ENCODE measurements around the gene SGMS1. TPM values are rescaled to one million over a fixed set of nuclear protein-coding genes. Genes with fewer than 3 reads are reported as not detected.
"Not testable (repeated sequence)": the region's sequence is repeated elsewhere in the genome, so short reads cannot be mapped to it uniquely, and the experiment has no call there.

SGMS1 gene
- 23.7 and 24.8 TPM in 2 replicates for total RNA-seq
- 8.8 and 9.7 TPM in 2 replicates for polyA plus RNA-seq
- 8.2 and 9.9 TPM in 2 replicates for polyA plus RNA-seq (2011; cell fraction: cytosol; rRNA removed)
- 11.2 and 16.0 TPM in 2 replicates for polyA plus RNA-seq (2011; cell fraction: nucleus; rRNA removed)
- 14.8 and 16.1 TPM in 2 replicates for polyA plus RNA-seq (2012)
- polyA minus RNA-seq: 21.5 TPM in 2 replicates
- polyA minus RNA-seq (2011; cell fraction: cytosol; rRNA and poly(A)+ RNA removed): 36.0 TPM
- 60.5 and 62.4 TPM in 2 replicates for polyA minus RNA-seq (2011; cell fraction: nucleus; rRNA and poly(A)+ RNA removed)
- Bru-seq, nascent RNA: percentile 76 among the genes with signal in this experiment
- BruChase-seq, experiment 1, labeled RNA remaining after a 6-hour chase: percentile 59 among the genes with signal in this experiment
- percentile 63 among the genes with signal in this experiment for BruChase-seq, experiment 2, labeled RNA remaining after a 2-hour chase
- long read RNA-seq, transcript SGMS1-202 (11 exons, 3,744 nt): major isoform, 16 of 36 reads
- long read RNA-seq, partial matches to known transcripts: 7 of 36 reads
- long read RNA-seq, other reads (novel, unspliced or antisense): 13 of 36 reads

GRCh38 chr10:50623663-50624412 lies at the start of gene SGMS1:
TSS of gene SGMS1 (minus strand) at chr10:50623956. CDS start at chr10:50344114, 279,842 bp downstream.
- H3K79me2 ChIP-seq (ENCODE audit: control insufficient read depth, insufficient read depth, low read length): no peaks in the 10 kb centered on the region
- dilution Hi-C loops (cut with MboI; ENCODE audit: extremely low pct_ligation_motif_present, low sequenced_read_pairs) (no loop called here), intact Hi-C loops (cut with micrococcal nuclease) (loop anchor here (1.0 to 5.0 kb wide), 6 partner anchors 29 to 1953 kb away; partner anchors contain the start of gene ASAH2B)
- H3K4me2 ChIP-seq (ENCODE audit: insufficient read depth, low read length): peak within 1 kb of the TSS; percentile 94
- no peak for TF ChIP-seq JUN (IDR thresholded peaks at IDR 0.05; ENCODE audit: borderline replicate concordance, insufficient read depth, insufficient read length, low read depth)
- peak; percentile 50 for TF ChIP-seq MYC (IDR thresholded peaks at IDR 0.05; ENCODE audit: low read depth, low read length)
- CTCF ChIA-PET: interaction anchor here (0.8 to 7.3 kb wide), 11 partner anchors 13 to 348 kb away, joined by 3 to 106 read pairs (median 5); no protein-coding TSS in a partner anchor
- DNase-seq (ENCODE audit: low read depth, low spot score) (peak; percentile 82), FAIRE-seq (peak; percentile 62)
- peaks cover 20% of the 10 kb centered on the region for H3K4me1 ChIP-seq (ENCODE audit: control insufficient read depth, extremely low read depth, insufficient read depth, low read length)
- BruUV-seq (replicated peaks): TSS peak; percentile 61
- peak within 1 kb of the TSS; percentile 93 for H3K9ac ChIP-seq (replicated peaks; ENCODE audit: extremely low read depth, insufficient read depth, low read length)
- no peaks in the 10 kb centered on the region for H3K9me3 ChIP-seq (replicated peaks; ENCODE audit: control insufficient read depth, insufficient read depth, low read length)
- no peaks in the 10 kb centered on the region for H3K27me3 ChIP-seq (ENCODE audit: control insufficient read depth in 2 of 2, insufficient read depth in 2 of 2, low read length in 2 of 2)
- H2AFZ ChIP-seq (ENCODE audit: low read depth, low read length): peak within 1 kb of the TSS; percentile 85
- no peaks in the 10 kb centered on the region for H4K20me1 ChIP-seq (replicated peaks; ENCODE audit: control insufficient read depth, extremely low read depth, insufficient read depth, low read length)
- peak within 1 kb of the TSS; percentile 94 for H3K27ac ChIP-seq (ENCODE audit: insufficient read depth, low read depth, low read length)
- no peaks in the 10 kb centered on the region for H3K36me3 ChIP-seq (ENCODE audit: control insufficient read depth in 2 of 2, extremely low read depth in 1 of 2, insufficient read depth in 2 of 2, low read length in 2 of 2)
- no peaks in the 10 kb centered on the region for H3K9me1 ChIP-seq (replicated peaks; ENCODE audit: control insufficient read depth, extremely low read depth, insufficient read depth, low read length)
- peak within 1 kb of the TSS; percentile 71 to 80 (median 72) for H3K4me3 ChIP-seq (replicated peaks in 1 of 3; ENCODE audit: insufficient read depth in 1 of 3, low read depth in 1 of 3, low read length in 3 of 3)
- POLR2A ChIA-PET: interaction anchor here (0.7 kb wide), 2 partner anchors 19 to 205 kb away, joined by 3 read pairs; no protein-coding TSS in a partner anchor

DNA sequence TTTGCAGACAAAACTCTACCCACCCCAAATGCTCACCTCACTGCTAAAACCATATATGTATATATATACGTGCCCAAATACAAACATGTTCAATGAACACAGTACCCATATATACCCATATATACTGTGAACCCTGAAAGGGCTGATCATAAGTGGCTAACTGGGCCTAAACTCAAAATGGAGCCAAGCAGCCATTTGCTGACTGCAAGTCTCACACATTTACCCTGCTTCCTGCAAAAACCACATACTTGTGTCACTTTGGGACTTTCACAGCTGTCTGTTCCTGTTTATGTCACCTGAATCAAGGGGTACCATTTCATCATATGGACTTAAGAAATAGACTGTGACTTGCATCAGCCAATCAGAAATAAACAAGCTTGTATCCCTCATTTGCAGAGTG lies 48.4 kb upstream of the SGMS1 start:
- H2AFZ ChIP-seq (ENCODE audit: low read depth, low read length); H3K4me1 ChIP-seq (ENCODE audit: control insufficient read depth, extremely low read depth, insufficient read depth, low read length); H3K27ac ChIP-seq (ENCODE audit: insufficient read depth, low read depth, low read length); dilution Hi-C loops (cut with MboI; ENCODE audit: extremely low pct_ligation_motif_present, low sequenced_read_pairs); H3K27me3 ChIP-seq (ENCODE audit: control insufficient read depth in 2 of 2, insufficient read depth in 2 of 2, low read length in 2 of 2); H3K4me2 ChIP-seq (ENCODE audit: insufficient read depth, low read length); H3K36me3 ChIP-seq (ENCODE audit: control insufficient read depth in 2 of 2, extremely low read depth in 1 of 2, insufficient read depth in 2 of 2, low read length in 2 of 2); DNase-seq (ENCODE audit: low read depth, low spot score); intact Hi-C loops (cut with micrococcal nuclease); H3K9me1 ChIP-seq (replicated peaks; ENCODE audit: control insufficient read depth, extremely low read depth, insufficient read depth, low read length); H4K20me1 ChIP-seq (replicated peaks; ENCODE audit: control insufficient read depth, extremely low read depth, insufficient read depth, low read length); POLR2A ChIA-PET; H3K4me3 ChIP-seq (replicated peaks in 1 of 3; ENCODE audit: insufficient read depth in 1 of 3, low read depth in 1 of 3, low read length in 3 of 3); CTCF ChIA-PET; H3K79me2 ChIP-seq (ENCODE audit: control insufficient read depth, insufficient read depth, low read length); H3K9ac ChIP-seq (replicated peaks; ENCODE audit: extremely low read depth, insufficient read depth, low read length); BruUV-seq (replicated peaks); H3K9me3 ChIP-seq (replicated peaks; ENCODE audit: control insufficient read depth, insufficient read depth, low read length); FAIRE-seq: not testable (repeated sequence)

GRCh38 chr10:50671645-50672044 lies 47.9 kb upstream of the SGMS1 start:
- H3K27me3 ChIP-seq (ENCODE audit: control insufficient read depth in 2 of 2, insufficient read depth in 2 of 2, low read length in 2 of 2); dilution Hi-C loops (cut with MboI; ENCODE audit: extremely low pct_ligation_motif_present, low sequenced_read_pairs); CTCF ChIA-PET; H3K9me1 ChIP-seq (replicated peaks; ENCODE audit: control insufficient read depth, extremely low read depth, insufficient read depth, low read length); intact Hi-C loops (cut with micrococcal nuclease); H3K4me3 ChIP-seq (replicated peaks in 1 of 3; ENCODE audit: insufficient read depth in 1 of 3, low read depth in 1 of 3, low read length in 3 of 3); DNase-seq (ENCODE audit: low read depth, low spot score); POLR2A ChIA-PET; FAIRE-seq; H3K36me3 ChIP-seq (ENCODE audit: control insufficient read depth in 2 of 2, extremely low read depth in 1 of 2, insufficient read depth in 2 of 2, low read length in 2 of 2); H3K27ac ChIP-seq (ENCODE audit: insufficient read depth, low read depth, low read length); H3K4me2 ChIP-seq (ENCODE audit: insufficient read depth, low read length); H3K79me2 ChIP-seq (ENCODE audit: control insufficient read depth, insufficient read depth, low read length); H3K9ac ChIP-seq (replicated peaks; ENCODE audit: extremely low read depth, insufficient read depth, low read length); H3K9me3 ChIP-seq (replicated peaks; ENCODE audit: control insufficient read depth, insufficient read depth, low read length); BruUV-seq (replicated peaks); H2AFZ ChIP-seq (ENCODE audit: low read depth, low read length); H3K4me1 ChIP-seq (ENCODE audit: control insufficient read depth, extremely low read depth, insufficient read depth, low read length); H4K20me1 ChIP-seq (replicated peaks; ENCODE audit: control insufficient read depth, extremely low read depth, insufficient read depth, low read length): not testable (repeated sequence)

All from endothelial cell of umbilical vein (primary cell).